Measurements from ENCODE around the gene OXCT1.

The OXCT1 gene

GRCh38 chr5:41707853-41708603 is 162.2 kb downstream of the OXCT1 start:
- no peak for DNase-seq

DNA sequence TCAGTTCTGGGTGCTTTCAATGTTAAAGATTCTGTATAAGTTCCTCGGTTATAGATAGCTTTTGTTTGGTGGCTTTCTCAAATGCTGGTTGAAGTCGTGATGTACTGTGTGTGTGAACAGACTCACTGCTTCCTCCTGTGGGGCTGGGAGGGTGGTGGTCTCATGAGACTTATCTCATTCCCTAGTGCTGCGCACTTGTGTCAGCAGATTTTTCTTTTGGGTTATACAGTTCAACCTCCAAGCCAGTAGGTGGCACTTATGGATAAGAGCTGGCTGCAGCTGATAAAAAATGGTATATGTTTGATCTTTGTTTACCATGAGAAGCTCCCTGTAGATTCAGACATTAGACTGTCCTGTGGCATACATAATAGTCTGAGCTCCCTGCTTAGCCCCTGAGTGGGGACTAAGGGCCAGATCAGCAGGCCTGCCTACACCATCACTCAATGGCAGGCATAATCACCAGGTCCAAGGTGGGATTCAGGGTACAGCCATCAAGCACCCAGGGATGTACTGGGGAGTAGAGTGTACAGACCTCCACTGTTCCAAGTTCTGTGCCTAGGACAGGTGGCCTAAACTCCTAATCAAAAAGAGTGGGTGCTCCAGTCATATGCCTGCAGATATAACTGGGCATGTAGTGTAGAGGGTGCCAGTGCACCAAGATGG is 174.2 kb downstream of the OXCT1 start:
- no peak for DNase-seq

- no peak for DNase-seq
These were observed 183.5 kb downstream of the OXCT1 start for GRCh38 chr5:41686767-41687166.

DNA sequence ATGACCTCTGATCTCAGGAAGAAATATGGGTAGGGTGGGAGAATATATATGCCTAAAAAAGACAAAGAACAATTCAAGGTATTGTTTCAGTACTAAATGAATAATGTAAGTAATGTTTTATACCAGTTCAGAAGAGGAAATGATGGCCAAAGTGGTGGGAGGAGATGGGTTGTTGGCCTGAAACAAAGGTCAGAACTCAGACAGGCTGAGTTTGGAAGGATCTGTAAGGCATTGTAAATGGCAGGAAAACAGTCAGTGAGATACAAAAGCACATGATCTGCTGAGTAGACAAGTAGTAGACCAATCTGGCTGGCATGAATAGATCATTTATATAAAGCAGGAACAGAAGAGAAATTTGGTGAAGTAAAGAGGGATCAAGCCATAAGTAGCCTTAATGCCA is 184.0 kb downstream of the OXCT1 start:
- DNase-seq, result no peak

DNA sequence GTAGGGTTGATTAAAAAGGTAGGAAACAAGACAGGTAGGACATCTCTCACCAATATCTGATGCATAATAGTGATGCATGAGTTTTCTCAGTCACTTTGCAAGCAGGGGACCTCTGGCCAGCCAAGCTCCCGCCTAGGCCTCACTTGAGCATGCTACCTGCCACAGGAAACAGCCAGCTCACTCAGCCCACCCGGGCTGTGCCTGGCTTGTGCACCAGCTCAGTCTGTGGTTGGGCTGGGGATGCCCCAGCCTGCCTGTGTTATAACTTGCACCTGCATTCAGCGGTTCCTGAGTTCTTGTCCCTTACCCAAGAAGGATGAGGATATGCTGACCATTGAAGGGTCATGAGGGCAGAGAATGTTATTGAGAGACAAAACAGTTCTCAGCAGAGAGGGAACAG is 187.0 kb downstream of the OXCT1 start:
- DNase-seq, result no peak

GRCh38 chr5:41682641-41683040 is 187.6 kb downstream of the OXCT1 start:
- DNase-seq, result no peak

- DNase-seq, result no peak
These were observed 188.4 kb downstream of the OXCT1 start for GRCh38 chr5:41681840-41682239.

Measured in NCI-H510A treated with DMSO at 0.1 percent for 48 hours (cell line).